T-cell (primary cell): ENCODE results near the gene CROCC. TPM values are rescaled to one million over a fixed set of nuclear protein-coding genes. Genes with fewer than 3 reads are reported as not detected.
"Not testable (repeated sequence)": the region's sequence is repeated elsewhere in the genome, so short reads cannot be mapped to it uniquely, and the experiment has no call there.

ENCODE experiments used
- ATAC-seq, 4 experiments: fragments of 200-7000 bp in 3 of 4; fragments of 150-1000 bp in 1 of 4; cut with Tn5 transposase; replicated peaks in 1 of 4; 1 replicate in 3 of 4; 2 replicates in 1 of 4; pipeline ENCODE4 v1.10.0; 2021; ENCODE audit warnings: moderate library complexity in 3 of 4, mild to moderate bottlenecking in 2 of 4, moderate number of reproducible peaks in 1 of 4
- CTCF ChIA-PET, 2 donors: fragments of 300-600 bp; sonication (Branson Sonifier 250); formaldehyde crosslinking; loops; one replicate each; lab custom pipeline; 2022; ENCODE audit warnings: antibody characterized with exemption in 2 of 2; lab: Charles Lee
- POLR2A ChIA-PET, 2 donors: fragments of 300-600 bp; sonication (Branson Sonifier 250); formaldehyde crosslinking; loops; one replicate each; lab custom pipeline; 2022; ENCODE audit warnings: antibody characterized with exemption in 2 of 2; lab: Charles Lee
- DNase-seq, 35 experiments: peaks; one replicate each; pipeline versions ENCODE4 v3.0.0 to v3.0.0-alpha.2; 2013 to 2023
- H3K27ac ChIP-seq: one replicate; pipeline ENCODE4 v1.5.1; 2013; ENCODE audit warnings: low read length
- H3K27me3 ChIP-seq, 2 experiments: replicated peaks in 1 of 2; 1 replicate in 1 of 2; 2 replicates in 1 of 2; pipeline versions ENCODE4 v1.6.1 to v1.7.0; 2013; ENCODE audit warnings: low read length in 1 of 2, mixed read lengths in 1 of 2; ENCODE audit not compliant: control insufficient read depth in 2 of 2, insufficient read depth in 2 of 2; ENCODE audit errors: extremely low read depth in 1 of 2
- H3K36me3 ChIP-seq, 2 donors: 1 replicate in 1 of 2; 2 replicates in 1 of 2; pipeline versions ENCODE4 v1.6.1 to v1.7.0; 2013; ENCODE audit warnings: low read length in 1 of 2; ENCODE audit not compliant: control insufficient read depth in 2 of 2, insufficient read depth in 1 of 2; ENCODE audit errors: extremely low read depth in 1 of 2
- H3K4me1 ChIP-seq, 2 experiments: 1 replicate in 1 of 2; 2 replicates in 1 of 2; pipeline versions ENCODE4 v1.6.1 to v1.7.0; 2013; ENCODE audit warnings: low read length in 2 of 2, mixed read lengths in 1 of 2; ENCODE audit not compliant: insufficient read depth in 2 of 2, control insufficient read depth in 1 of 2; ENCODE audit errors: extremely low read depth in 1 of 2
- H3K4me3 ChIP-seq, 2 donors: 1 replicate in 1 of 2; 2 replicates in 1 of 2; pipeline versions ENCODE4 v1.5.1 to v1.7.0; 2013; ENCODE audit warnings: mild to moderate bottlenecking in 2 of 2, low read length in 1 of 2, moderate library complexity in 1 of 2; ENCODE audit not compliant: control insufficient read depth in 1 of 2; ENCODE audit errors: extremely low read depth in 1 of 2
- H3K9me3 ChIP-seq: 2 replicates; pipeline ENCODE4 v1.7.0; 2013
- H3K27ac Mint-ChIP-seq, 2 donors: one replicate each; pipeline ENCODE4 v1.8.0; 2020 to 2021; ENCODE audit warnings: mild to moderate bottlenecking in 2 of 2, mixed read lengths in 2 of 2
- H3K27me3 Mint-ChIP-seq, 2 donors: one replicate each; pipeline ENCODE4 v1.8.0; 2021 to 2022; ENCODE audit warnings: mixed read lengths in 2 of 2
- H3K36me3 Mint-ChIP-seq: one replicate; pipeline ENCODE4 v1.8.0; 2021; ENCODE audit warnings: mixed read lengths
- H3K4me1 Mint-ChIP-seq, 3 donors: one replicate each; pipeline ENCODE4 v1.8.0; 2020 to 2022; ENCODE audit warnings: mixed read lengths in 3 of 3, mild to moderate bottlenecking in 1 of 3
- H3K4me3 Mint-ChIP-seq, 3 donors: one replicate each; pipeline ENCODE4 v1.8.0; 2020 to 2022; ENCODE audit warnings: mild to moderate bottlenecking in 3 of 3, mixed read lengths in 3 of 3, moderate library complexity in 3 of 3
- H3K9me3 Mint-ChIP-seq, 3 donors: one replicate each; pipeline ENCODE4 v1.8.0; 2020 to 2022; ENCODE audit warnings: mixed read lengths in 3 of 3
- WGBS: methylation state at CpG from one replicate; pipeline ENCODE4 v1.1.5; 2013; ENCODE audit warnings: missing lambda C conversion rate; ENCODE audit not compliant: insufficient coverage; 5-methylcytosine and 5-hydroxymethylcytosine counted together
- total RNA-seq, 35 experiments: library from RNA in 6 of 35; stranded (reverse) in 6 of 35; fragments of 120-200 nt in 1 of 35; gene quantifications; one replicate each; pipeline versions ENCODE4 v1.2.1 to v1.2.4 and lab custom pipeline; 2013 to 2026

CROCC gene
- total RNA-seq, 5 donors from 2014 or later (not counting 1 experiment from before 2014, with no cell fraction given), result 59.3 to 104 (median 86.4) TPM

GRCh38 chr1:16881742-16882141, 40.0 kb upstream of the CROCC start:
- peaks cover 12 to 44% of the 10 kb centered on the region in 2 donors for H3K27me3 Mint-ChIP-seq
- H3K27ac ChIP-seq, CTCF ChIA-PET, ATAC-seq, DNase-seq, POLR2A ChIA-PET, H3K4me3 ChIP-seq, H3K36me3 ChIP-seq, H3K4me1 Mint-ChIP-seq, H3K27me3 ChIP-seq, H3K27ac Mint-ChIP-seq, H3K4me3 Mint-ChIP-seq, H3K9me3 Mint-ChIP-seq, H3K4me1 ChIP-seq, H3K36me3 Mint-ChIP-seq, H3K9me3 ChIP-seq: not testable (repeated sequence)
- WGBS, result 100% methylated on average over 1 of the region's 1 CpG

GRCh38 chr1:16882986-16883385, 38.7 kb upstream of the CROCC start:
- Mint-ChIP-seq H3K4me1 (peaks cover 0 to 2% (median under 1%) of the 10 kb centered on the region in 3 donors), H3K9me3 (no peaks in the 10 kb centered on the region), H3K27me3 (peaks cover 12 to 35% of the 10 kb centered on the region in 2 donors), H3K27ac (no peak overlapping the region), H3K36me3 (no peaks in the 10 kb centered on the region), H3K4me3 (no peak overlapping the region)
- H3K27ac ChIP-seq, result no peak overlapping the region
- no peaks in the 10 kb centered on the region for H3K36me3 ChIP-seq
- ChIA-PET CTCF (no interaction called here), POLR2A (no interaction called here)
- DNase-seq (no peak), ATAC-seq (no peak)
- 78% methylated on average over 2 of the region's 4 CpGs for WGBS
- peaks cover 3 to 4% of the 10 kb centered on the region in 2 experiments for H3K27me3 ChIP-seq
- no peaks in the 10 kb centered on the region for H3K4me1 ChIP-seq
- H3K9me3 ChIP-seq, result no peaks in the 10 kb centered on the region
- no peak overlapping the region for H3K4me3 ChIP-seq

- Mint-ChIP-seq H3K27me3 (peaks cover 12 to 28% of the 10 kb centered on the region in 2 donors), H3K4me1 (peaks cover 13 to 16% (median 15%) of the 10 kb centered on the region in 3 donors)
- H3K4me3 ChIP-seq, H3K9me3 Mint-ChIP-seq, H3K36me3 Mint-ChIP-seq, POLR2A ChIA-PET, H3K27ac Mint-ChIP-seq, H3K27me3 ChIP-seq, H3K27ac ChIP-seq, ATAC-seq, DNase-seq, H3K4me1 ChIP-seq, H3K36me3 ChIP-seq, CTCF ChIA-PET, H3K9me3 ChIP-seq, H3K4me3 Mint-ChIP-seq: not testable (repeated sequence)
- WGBS, result 40% methylated on average over 1 of the region's 5 CpGs
Observed at GRCh38 chr1:16884487-16884886, 37.2 kb upstream of the CROCC start.

GRCh38 chr1:16886860-16887605, 34.7 kb upstream of the CROCC start:
- peaks cover 0 to 12% of the 10 kb centered on the region in 2 donors for H3K27me3 Mint-ChIP-seq

GRCh38 chr1:16888860-16889816, 32.6 kb upstream of the CROCC start:
- Histone ChIP-seq H3K4me1 (peaks cover 8 to 10% of the 10 kb centered on the region in 2 experiments), H3K27me3 (peaks cover 0 to 3% of the 10 kb centered on the region in 2 experiments), H3K36me3 (no peaks in the 10 kb centered on the region), H3K4me3 (peak overlapping the region; percentile 64 to 88), H3K27ac (peak overlapping the region; percentile 61), H3K9me3 (no peaks in the 10 kb centered on the region)
- Mint-ChIP-seq H3K27me3 (peaks cover 0 to 1% of the 10 kb centered on the region in 2 donors), H3K4me1 (peaks cover 21 to 31% (median 27%) of the 10 kb centered on the region in 3 donors), H3K27ac (peak overlapping the region; percentile 98), H3K4me3 (peak overlapping the region; percentile 94 to 97 (median 94)), H3K36me3 (no peaks in the 10 kb centered on the region), H3K9me3 (no peaks in the 10 kb centered on the region)
- peak in 31 of 35 experiments; percentile 9 to 64 (median 39) for DNase-seq
- CTCF ChIA-PET, result interaction anchor here in 1 of 2 donors (0.6 kb wide), 1 partner anchor 93 kb away, joined by 3 read pairs; no protein-coding TSS in a partner anchor
- peak; percentile 75 to 84 (median 81) for ATAC-seq
- POLR2A ChIA-PET, result interaction anchor here in 1 of 2 donors (0.9 kb wide), 1 partner anchor 16 kb away, joined by 3 read pairs; no protein-coding TSS in a partner anchor
- WGBS, result 11% methylated on average over 61 of the region's 63 CpGs

More at GRCh38 chr1:16886860-16887605, 34.7 kb upstream of the CROCC start:
- Histone ChIP-seq H3K9me3 (no peaks in the 10 kb centered on the region), H3K4me1 (peaks cover 8 to 10% of the 10 kb centered on the region in 2 experiments), H3K4me3 (no peak overlapping the region), H3K27me3 (peaks cover 2 to 6% of the 10 kb centered on the region in 2 experiments), H3K27ac (no peak overlapping the region), H3K36me3 (no peaks in the 10 kb centered on the region)
- DNase-seq (no peak), ATAC-seq (no peak)
- Mint-ChIP-seq H3K27ac (no peak overlapping the region), H3K4me3 (no peak overlapping the region), H3K9me3 (no peaks in the 10 kb centered on the region), H3K36me3 (no peaks in the 10 kb centered on the region), H3K4me1 (peaks cover 21 to 31% (median 27%) of the 10 kb centered on the region in 3 donors)
- CTCF ChIA-PET, result interaction anchor here in 1 of 2 donors (0.6 kb wide), 1 partner anchor 64 kb away, joined by 3 read pairs; no protein-coding TSS in a partner anchor
- POLR2A ChIA-PET, result no interaction called here
- 94% methylated on average over 19 of the region's 20 CpGs for WGBS

GRCh38 chr1:16890539-16891021, 31.2 kb upstream of the CROCC start:
- DNase-seq, result not testable (repeated sequence)
- H3K4me1 ChIP-seq, result peaks cover 8 to 10% of the 10 kb centered on the region in 2 experiments
- H3K4me3 Mint-ChIP-seq, result peak overlapping the region; percentile 94 to 97 (median 94)

More at GRCh38 chr1:16890539-16891021, 31.2 kb upstream of the CROCC start:
- H3K36me3 Mint-ChIP-seq, H3K27me3 ChIP-seq, H3K4me3 ChIP-seq, H3K36me3 ChIP-seq, H3K9me3 Mint-ChIP-seq, ATAC-seq, H3K27ac ChIP-seq, CTCF ChIA-PET, H3K9me3 ChIP-seq, H3K27me3 Mint-ChIP-seq: not testable (repeated sequence)
- Mint-ChIP-seq H3K27ac (peak overlapping the region in 1 of 2 donors; percentile 98), H3K4me1 (peaks cover 23 to 37% (median 27%) of the 10 kb centered on the region in 3 donors)
- POLR2A ChIA-PET, result interaction anchor here in 1 of 2 donors (0.7 kb wide), 1 partner anchor 31 kb away, joined by 12 read pairs; the partner anchor contains the start of gene CROCC
- 84% methylated on average over 3 of the region's 5 CpGs for WGBS
